Stimulated activated naive B cell treated with anti-CD40 and anti-IgM and Interleukin-4, amounts not matched to agents 10 μg/mL and 1 μg/mL and 100 μg/mL, for 72 hours (primary cell): Measurements from ENCODE around the gene SLC22A5.
A peak's percentile ranks its signal among the peaks of the same experiment; 100 is the strongest.

ENCODE experiments used
- ATAC-seq, 2 donors: fragments of 150-1000 bp; cut with Tn5 transposase; replicated peaks; 2 replicates each; pipeline ENCODE4 v1.10.0; 2021; ENCODE audit warnings: moderate library complexity in 1 of 2
- DNase-seq: peaks from one replicate; pipeline ENCODE4 v3.0.0; 2021
- H3K27ac Mint-ChIP-seq: one replicate; pipeline ENCODE4 v1.8.0; 2022; ENCODE audit warnings: mild to moderate bottlenecking, mixed read lengths
- H3K27me3 Mint-ChIP-seq, 2 donors: one replicate each; pipeline ENCODE4 v1.8.0; 2022; ENCODE audit warnings: mixed read lengths in 2 of 2
- H3K36me3 Mint-ChIP-seq, 2 donors: one replicate each; pipeline ENCODE4 v1.8.0; 2022; ENCODE audit warnings: mixed read lengths in 2 of 2, mild to moderate bottlenecking in 1 of 2
- H3K4me1 Mint-ChIP-seq, 2 donors: one replicate each; pipeline ENCODE4 v1.8.0; 2022; ENCODE audit warnings: mixed read lengths in 2 of 2, mild to moderate bottlenecking in 1 of 2
- H3K4me3 Mint-ChIP-seq, 2 donors: one replicate each; pipeline ENCODE4 v1.8.0; 2022; ENCODE audit warnings: mild to moderate bottlenecking in 2 of 2, mixed read lengths in 2 of 2, moderate library complexity in 1 of 2
- H3K9me3 Mint-ChIP-seq, 2 donors: one replicate each; pipeline ENCODE4 v1.8.0; 2022; ENCODE audit warnings: mixed read lengths in 2 of 2, mild to moderate bottlenecking in 1 of 2

SLC22A5 gene

GRCh38 chr5:132354381-132355139 lies 14.9 kb upstream of the SLC22A5 start:
- Mint-ChIP-seq H3K27me3 (no peaks in the 10 kb centered on the region), H3K9me3 (peaks cover 2 to 5% of the 10 kb centered on the region in 2 donors), H3K4me3 (no peak overlapping the region), H3K36me3 (peaks cover 10 to 26% of the 10 kb centered on the region in 2 donors), H3K27ac (peak overlapping the region; percentile 86), H3K4me1 (peaks cover 15% of the 10 kb centered on the region in 2 donors)
- ATAC-seq (peak; percentile 45 to 46), DNase-seq (no peak)

DNA sequence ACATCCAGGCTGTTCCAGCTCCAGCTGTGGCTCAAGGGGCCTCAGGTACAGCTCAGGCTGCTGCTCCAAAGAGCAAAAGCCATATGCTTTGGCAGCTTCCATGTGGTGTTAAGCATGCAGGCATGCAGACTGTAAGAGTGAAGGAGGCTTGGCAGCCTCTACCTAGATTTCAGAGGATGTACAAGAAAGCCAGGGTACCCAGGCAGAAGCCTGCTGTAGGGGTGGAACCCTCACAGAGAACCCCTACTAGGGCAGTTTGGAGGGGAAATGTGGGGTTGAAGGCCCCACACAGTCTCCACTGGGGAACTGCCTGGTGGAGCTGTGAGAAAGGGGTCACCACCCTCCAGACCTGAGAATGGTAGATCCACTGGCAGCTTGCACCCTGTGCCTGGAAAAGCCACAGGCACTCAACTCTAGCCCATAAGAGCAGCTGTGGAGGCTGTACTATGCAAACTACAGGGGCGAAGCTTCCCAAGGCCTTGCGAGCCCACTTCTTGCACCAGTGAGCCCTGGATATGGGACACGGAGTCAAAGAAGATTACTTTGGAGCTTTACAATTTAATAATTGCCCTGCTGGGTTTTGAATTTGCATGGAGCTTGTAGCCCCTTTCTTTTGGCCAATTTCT lies 14.3 kb upstream of the SLC22A5 start:
- Mint-ChIP-seq H3K4me3 (no peak overlapping the region), H3K27ac (peak overlapping the region; percentile 86), H3K36me3 (peaks cover 9 to 23% of the 10 kb centered on the region in 2 donors), H3K9me3 (peaks cover 2 to 5% of the 10 kb centered on the region in 2 donors), H3K4me1 (peaks cover 15% of the 10 kb centered on the region in 2 donors), H3K27me3 (no peaks in the 10 kb centered on the region)
- DNase-seq (no peak), ATAC-seq (no peak)

DNA sequence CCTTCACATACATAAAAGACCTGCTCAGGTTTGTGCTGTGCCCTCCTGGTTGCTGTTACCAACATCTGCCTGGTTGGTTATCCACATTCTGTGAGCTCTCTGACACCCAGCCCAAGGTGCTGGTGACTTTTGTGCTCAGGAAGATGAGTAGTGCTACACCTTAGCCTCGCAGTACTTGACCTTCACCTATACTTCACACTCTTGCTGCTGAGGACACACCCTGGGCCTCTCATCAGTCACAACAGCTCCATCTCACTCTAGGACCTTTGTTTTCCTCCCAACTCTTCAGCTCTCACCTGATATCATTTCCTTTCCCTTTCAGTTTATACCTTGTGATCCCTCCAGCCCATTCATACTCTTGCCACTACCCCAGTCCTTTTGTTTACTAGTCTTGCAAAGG lies 10.7 kb upstream of the SLC22A5 start:
- ATAC-seq = no peak
- Mint-ChIP-seq H3K36me3 (peaks cover 11 to 20% of the 10 kb centered on the region in 2 donors), H3K4me3 (no peak overlapping the region), H3K4me1 (peaks cover 14 to 15% of the 10 kb centered on the region in 2 donors), H3K27me3 (no peaks in the 10 kb centered on the region), H3K27ac (no peak overlapping the region), H3K9me3 (peaks cover 2 to 5% of the 10 kb centered on the region in 2 donors)
- DNase-seq = no peak

DNA sequence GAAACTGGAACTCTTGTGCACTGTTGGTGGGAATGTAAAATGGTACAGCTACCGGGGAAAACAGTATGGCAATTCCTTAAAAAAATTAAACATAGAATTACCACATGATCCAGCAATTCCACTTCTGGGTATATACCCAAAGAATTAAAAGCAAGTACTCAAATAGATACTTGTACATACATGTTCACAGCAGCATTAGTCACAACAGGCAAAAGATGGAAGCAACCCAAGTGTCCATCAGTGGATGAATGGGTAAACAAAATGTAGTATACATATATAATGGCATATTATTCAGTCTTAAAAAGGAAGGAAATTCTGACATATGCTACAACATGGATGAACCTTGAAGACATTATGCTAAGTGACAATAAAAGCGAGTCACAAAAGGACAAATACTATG lies 7.4 kb upstream of the SLC22A5 start:
- no peaks in the 10 kb centered on the region for H3K9me3 Mint-ChIP-seq
- ATAC-seq (no peak), DNase-seq (no peak)
- H3K4me3 Mint-ChIP-seq = no peak overlapping the region
- H3K4me1 Mint-ChIP-seq = peaks cover 0 to 1% of the 10 kb centered on the region in 2 donors
- H3K27me3 Mint-ChIP-seq = no peaks in the 10 kb centered on the region
- H3K27ac Mint-ChIP-seq = no peak overlapping the region
- H3K36me3 Mint-ChIP-seq = peaks cover 14 to 17% of the 10 kb centered on the region in 2 donors

DNA sequence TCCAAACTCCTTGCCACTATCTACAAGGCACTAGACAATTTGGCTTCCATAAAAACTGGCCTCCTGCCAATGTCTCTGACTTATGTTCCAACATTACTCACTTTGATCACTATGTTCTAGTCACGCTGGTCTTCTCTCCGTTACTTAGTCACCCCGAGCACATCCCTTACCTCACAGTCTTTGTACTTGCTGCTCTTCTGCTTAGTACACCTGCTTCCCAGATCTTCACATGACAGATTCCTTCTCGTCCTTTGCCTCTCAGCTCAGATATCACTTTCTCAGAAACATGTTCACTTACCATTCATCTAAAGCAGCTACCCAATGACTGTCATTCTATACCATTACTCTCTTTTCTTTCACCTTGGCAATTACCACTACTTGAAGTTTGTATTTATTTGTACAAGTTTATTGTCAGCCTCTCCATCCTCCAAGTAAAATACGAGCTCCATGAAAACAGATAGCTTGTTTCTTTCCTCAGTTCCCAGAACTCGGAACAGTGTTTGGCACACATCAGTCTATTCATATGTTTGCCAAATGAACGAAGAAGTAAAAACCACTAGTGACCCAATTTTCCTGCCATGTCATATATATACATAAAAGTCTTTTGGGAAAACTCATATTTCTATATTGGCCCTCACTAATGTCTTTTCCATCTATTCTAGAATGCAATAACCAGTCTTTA lies 5.9 kb upstream of the SLC22A5 start:
- Mint-ChIP-seq H3K27me3 (no peaks in the 10 kb centered on the region), H3K4me1 (no peaks in the 10 kb centered on the region), H3K9me3 (no peaks in the 10 kb centered on the region), H3K36me3 (peaks cover 14 to 17% of the 10 kb centered on the region in 2 donors), H3K4me3 (no peak overlapping the region), H3K27ac (no peak overlapping the region)
- DNase-seq (no peak), ATAC-seq (no peak)

- Mint-ChIP-seq H3K36me3 (peaks cover 14 to 17% of the 10 kb centered on the region in 2 donors), H3K27me3 (no peaks in the 10 kb centered on the region), H3K9me3 (no peaks in the 10 kb centered on the region), H3K4me3 (no peak overlapping the region), H3K4me1 (peaks cover 0 to 2% of the 10 kb centered on the region in 2 donors), H3K27ac (no peak overlapping the region)
- no peak for DNase-seq
- no peak for ATAC-seq
These were observed 5.2 kb upstream of the SLC22A5 start for GRCh38 chr5:132364319-132364718.

- Mint-ChIP-seq H3K4me3 (no peak overlapping the region), H3K27ac (no peak overlapping the region), H3K36me3 (peaks cover 14 to 15% of the 10 kb centered on the region in 2 donors), H3K9me3 (no peaks in the 10 kb centered on the region), H3K27me3 (no peaks in the 10 kb centered on the region), H3K4me1 (peaks cover 1 to 2% of the 10 kb centered on the region in 2 donors)
- DNase-seq (no peak), ATAC-seq (no peak)
These were observed 4.3 kb upstream of the SLC22A5 start for GRCh38 chr5:132365213-132365612.

- no peak for ATAC-seq
- Mint-ChIP-seq H3K4me1 (peaks cover 12 to 20% of the 10 kb centered on the region in 2 donors), H3K4me3 (no peak overlapping the region), H3K9me3 (no peaks in the 10 kb centered on the region), H3K36me3 (peaks cover 10 to 11% of the 10 kb centered on the region in 2 donors), H3K27ac (no peak overlapping the region), H3K27me3 (no peaks in the 10 kb centered on the region)
- no peak for DNase-seq
These were observed 1.3 kb upstream of the SLC22A5 start for GRCh38 chr5:132368186-132368585.

DNA sequence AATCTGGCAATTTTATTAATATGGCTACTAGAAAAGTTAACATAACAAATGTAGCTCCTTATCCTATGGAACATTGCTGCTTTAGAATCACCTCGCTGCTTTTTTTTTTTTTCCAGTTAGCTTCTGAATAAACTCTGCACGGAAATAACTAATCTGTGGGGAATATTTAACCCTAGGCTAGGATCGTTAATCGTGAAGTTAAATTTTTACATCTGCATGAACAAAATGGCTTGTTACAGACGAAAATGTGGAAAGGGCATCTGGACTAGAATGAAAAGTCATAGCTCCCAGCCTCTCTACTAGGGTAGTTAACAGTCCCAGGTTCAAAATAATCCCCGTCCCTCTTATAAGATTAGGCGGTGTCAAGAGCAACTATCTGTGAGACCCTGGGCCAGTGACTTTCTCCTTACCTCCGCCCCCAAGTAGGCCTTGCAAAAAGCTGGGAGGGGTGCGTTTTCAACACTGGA lies 470 bp upstream of the SLC22A5 start:
- no peak for DNase-seq
- Mint-ChIP-seq H3K36me3 (peaks cover 5 to 6% of the 10 kb centered on the region in 2 donors), H3K27me3 (no peaks in the 10 kb centered on the region), H3K4me1 (peaks cover 12 to 20% of the 10 kb centered on the region in 2 donors), H3K9me3 (no peaks in the 10 kb centered on the region), H3K4me3 (peak overlapping the region; percentile 86 to 89), H3K27ac (peak overlapping the region; percentile 89)
- ATAC-seq = peak in 1 of 2 donors; percentile 36

DNA sequence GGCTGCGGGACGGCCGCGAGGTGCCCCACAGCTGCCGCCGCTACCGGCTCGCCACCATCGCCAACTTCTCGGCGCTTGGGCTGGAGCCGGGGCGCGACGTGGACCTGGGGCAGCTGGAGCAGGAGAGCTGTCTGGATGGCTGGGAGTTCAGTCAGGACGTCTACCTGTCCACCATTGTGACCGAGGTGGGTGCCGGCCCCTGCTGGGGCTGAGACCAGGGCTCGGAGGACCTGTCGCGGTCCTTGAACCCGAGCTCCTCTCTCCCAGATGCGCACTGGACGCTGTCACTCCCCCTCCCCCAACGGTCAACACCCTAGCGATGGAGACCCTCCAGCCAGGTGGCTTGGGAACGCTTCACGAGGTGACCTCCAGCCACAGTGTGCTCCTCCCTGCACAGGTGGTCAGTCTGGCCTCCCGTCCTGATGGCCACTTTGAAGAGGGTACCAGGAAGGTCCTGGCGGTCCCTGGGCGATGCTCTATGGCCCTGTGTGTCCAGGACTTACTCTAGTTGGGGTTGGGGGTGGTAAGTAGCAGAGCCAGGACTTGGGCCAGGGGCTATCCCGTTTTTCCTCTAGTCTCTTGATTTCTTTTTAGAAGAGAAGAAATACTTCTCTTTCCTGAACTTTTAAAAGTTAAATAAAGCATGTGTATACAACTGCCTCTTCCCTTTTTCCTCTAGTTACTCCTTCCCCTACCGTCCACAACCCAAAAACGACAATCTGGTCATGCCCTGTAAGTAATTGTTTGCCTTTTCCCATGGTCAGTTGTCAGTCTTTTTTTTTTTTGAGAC lies 866 bp downstream of the SLC22A5 start:
- peak overlapping the region; percentile 86 to 89 for H3K4me3 Mint-ChIP-seq
- ATAC-seq (no peak), DNase-seq (no peak)
- H3K27me3 Mint-ChIP-seq = no peaks in the 10 kb centered on the region
- H3K4me1 Mint-ChIP-seq = peaks cover 12 to 20% of the 10 kb centered on the region in 2 donors
- peak overlapping the region; percentile 85 for H3K27ac Mint-ChIP-seq
- H3K36me3 Mint-ChIP-seq = peaks cover 0 to 4% of the 10 kb centered on the region in 2 donors
- H3K9me3 Mint-ChIP-seq = no peaks in the 10 kb centered on the region

- peak overlapping the region; percentile 59 for H3K27ac Mint-ChIP-seq
- ATAC-seq = no peak
- DNase-seq = no peak
- H3K9me3 Mint-ChIP-seq = no peaks in the 10 kb centered on the region
- H3K27me3 Mint-ChIP-seq = no peaks in the 10 kb centered on the region
- peaks cover 12 to 20% of the 10 kb centered on the region in 2 donors for H3K4me1 Mint-ChIP-seq
- no peaks in the 10 kb centered on the region for H3K36me3 Mint-ChIP-seq
- peak overlapping the region; percentile 86 to 89 for H3K4me3 Mint-ChIP-seq
These were observed 1.6 kb downstream of the SLC22A5 start for GRCh38 chr5:132370971-132371602.

- DNase-seq (no peak), ATAC-seq (no peak)
- no peaks in the 10 kb centered on the region for H3K9me3 Mint-ChIP-seq
- H3K27me3 Mint-ChIP-seq = no peaks in the 10 kb centered on the region
- peaks cover 12 to 20% of the 10 kb centered on the region in 2 donors for H3K4me1 Mint-ChIP-seq
- H3K4me3 Mint-ChIP-seq = no peak overlapping the region
- H3K27ac Mint-ChIP-seq = no peak overlapping the region
- H3K36me3 Mint-ChIP-seq = no peaks in the 10 kb centered on the region
These were observed 2.1 kb downstream of the SLC22A5 start for GRCh38 chr5:132371603-132371994.

- no peak for DNase-seq
- Mint-ChIP-seq H3K27ac (no peak overlapping the region), H3K27me3 (no peaks in the 10 kb centered on the region), H3K4me1 (peaks cover 12 to 20% of the 10 kb centered on the region in 2 donors), H3K9me3 (no peaks in the 10 kb centered on the region), H3K36me3 (no peaks in the 10 kb centered on the region), H3K4me3 (no peak overlapping the region)
- no peak for ATAC-seq
These were observed 2.6 kb downstream of the SLC22A5 start for GRCh38 chr5:132372127-132372526.
